GM18873 (cell line): ENCODE results near the gene EFS.

Source experiments
- ATAC-seq: cut with Tn5 transposase; IDR thresholded peaks from one replicate; pipeline ENCODE4 v1.9.1; 2021; ENCODE audit warnings: mild to moderate bottlenecking, moderate library complexity, moderate number of reproducible peaks; ENCODE audit not compliant: unreplicated experiment, low FRiP score

The EFS gene, protein sequence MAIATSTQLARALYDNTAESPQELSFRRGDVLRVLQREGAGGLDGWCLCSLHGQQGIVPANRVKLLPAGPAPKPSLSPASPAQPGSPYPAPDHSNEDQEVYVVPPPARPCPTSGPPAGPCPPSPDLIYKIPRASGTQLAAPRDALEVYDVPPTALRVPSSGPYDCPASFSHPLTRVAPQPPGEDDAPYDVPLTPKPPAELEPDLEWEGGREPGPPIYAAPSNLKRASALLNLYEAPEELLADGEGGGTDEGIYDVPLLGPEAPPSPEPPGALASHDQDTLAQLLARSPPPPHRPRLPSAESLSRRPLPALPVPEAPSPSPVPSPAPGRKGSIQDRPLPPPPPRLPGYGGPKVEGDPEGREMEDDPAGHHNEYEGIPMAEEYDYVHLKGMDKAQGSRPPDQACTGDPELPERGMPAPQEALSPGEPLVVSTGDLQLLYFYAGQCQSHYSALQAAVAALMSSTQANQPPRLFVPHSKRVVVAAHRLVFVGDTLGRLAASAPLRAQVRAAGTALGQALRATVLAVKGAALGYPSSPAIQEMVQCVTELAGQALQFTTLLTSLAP

DNA sequence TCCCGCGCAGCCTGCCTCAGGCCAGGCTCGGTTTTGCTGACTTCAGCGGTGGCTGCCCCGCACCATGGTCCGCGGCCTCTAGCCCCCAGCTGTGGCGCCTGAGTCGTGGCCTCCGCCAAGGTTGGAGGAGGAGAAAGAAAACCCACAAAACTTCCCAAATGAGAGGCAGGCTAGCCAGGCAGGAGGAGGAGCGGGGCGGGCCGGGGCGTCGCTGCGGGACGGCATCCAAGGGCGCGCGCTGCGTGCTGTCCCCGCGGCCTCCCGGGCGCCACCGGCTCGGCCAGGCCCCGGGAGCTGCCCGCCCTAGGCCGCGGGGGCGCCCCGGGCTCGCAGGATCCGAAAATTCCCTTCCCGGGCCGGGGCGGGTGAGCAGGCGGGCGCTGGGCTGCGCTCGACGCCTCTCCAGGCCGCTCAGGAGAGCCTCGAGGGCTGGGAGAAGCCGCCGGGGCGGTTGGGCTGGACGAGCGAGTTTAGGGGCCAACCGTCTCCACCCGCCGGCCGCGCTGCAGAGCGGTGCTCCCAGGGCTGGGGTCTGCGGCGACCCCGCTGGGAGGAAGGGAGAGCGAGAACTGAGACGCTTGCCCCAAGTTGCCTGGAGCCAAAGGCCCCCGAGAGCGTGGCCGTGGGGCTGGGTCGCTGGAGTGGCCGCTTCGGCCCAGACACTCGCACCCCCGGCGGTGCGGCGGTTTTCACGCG is at the start of gene EFS:
TSS of gene EFS (minus strand) at position 137 of the 696 bp plus-strand sequence. CDS start 147 bp downstream, outside the sequence.
- no peak for ATAC-seq

DNA sequence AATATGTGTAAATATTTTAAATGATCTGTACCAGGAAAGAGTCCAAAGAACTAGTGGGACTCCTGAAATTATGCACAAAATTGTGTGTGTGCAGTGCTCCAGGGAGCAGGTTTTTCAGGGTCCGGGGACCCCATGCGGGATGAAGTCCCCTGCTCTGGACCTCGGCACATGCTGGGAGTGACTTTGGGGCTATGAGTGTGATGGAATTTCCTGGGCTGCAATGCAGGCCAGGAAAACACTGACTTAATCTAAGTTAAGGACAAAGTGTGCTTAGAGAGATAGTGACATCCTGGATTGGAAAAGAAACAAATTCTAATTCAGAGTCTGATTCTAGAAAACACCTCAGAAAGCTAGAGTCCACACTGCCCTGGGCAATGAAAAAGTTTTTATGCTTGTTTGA is 49.3 kb upstream of the EFS start:
- no peak for ATAC-seq

DNA sequence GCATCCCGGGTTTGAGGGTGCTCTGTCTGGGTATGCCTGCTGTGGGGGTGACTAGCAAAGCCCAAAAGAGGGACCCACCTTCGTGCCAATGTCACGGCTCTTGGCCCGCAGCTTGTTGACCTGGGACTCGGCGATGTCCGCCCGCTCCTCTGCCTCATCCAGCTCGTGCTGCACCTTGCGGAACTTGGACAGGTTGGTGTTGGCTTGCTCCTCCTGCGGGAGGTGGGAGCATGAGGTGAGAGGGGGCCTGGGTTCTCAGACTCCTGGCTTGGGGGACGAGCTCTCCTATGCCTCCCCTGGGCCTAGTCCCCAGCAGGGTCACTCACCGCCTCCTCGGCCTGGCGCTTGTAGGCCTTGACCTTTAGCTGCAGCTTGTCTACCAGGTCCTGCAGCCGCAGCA is 48.7 kb upstream of the EFS start:
- ATAC-seq, result no peak

DNA sequence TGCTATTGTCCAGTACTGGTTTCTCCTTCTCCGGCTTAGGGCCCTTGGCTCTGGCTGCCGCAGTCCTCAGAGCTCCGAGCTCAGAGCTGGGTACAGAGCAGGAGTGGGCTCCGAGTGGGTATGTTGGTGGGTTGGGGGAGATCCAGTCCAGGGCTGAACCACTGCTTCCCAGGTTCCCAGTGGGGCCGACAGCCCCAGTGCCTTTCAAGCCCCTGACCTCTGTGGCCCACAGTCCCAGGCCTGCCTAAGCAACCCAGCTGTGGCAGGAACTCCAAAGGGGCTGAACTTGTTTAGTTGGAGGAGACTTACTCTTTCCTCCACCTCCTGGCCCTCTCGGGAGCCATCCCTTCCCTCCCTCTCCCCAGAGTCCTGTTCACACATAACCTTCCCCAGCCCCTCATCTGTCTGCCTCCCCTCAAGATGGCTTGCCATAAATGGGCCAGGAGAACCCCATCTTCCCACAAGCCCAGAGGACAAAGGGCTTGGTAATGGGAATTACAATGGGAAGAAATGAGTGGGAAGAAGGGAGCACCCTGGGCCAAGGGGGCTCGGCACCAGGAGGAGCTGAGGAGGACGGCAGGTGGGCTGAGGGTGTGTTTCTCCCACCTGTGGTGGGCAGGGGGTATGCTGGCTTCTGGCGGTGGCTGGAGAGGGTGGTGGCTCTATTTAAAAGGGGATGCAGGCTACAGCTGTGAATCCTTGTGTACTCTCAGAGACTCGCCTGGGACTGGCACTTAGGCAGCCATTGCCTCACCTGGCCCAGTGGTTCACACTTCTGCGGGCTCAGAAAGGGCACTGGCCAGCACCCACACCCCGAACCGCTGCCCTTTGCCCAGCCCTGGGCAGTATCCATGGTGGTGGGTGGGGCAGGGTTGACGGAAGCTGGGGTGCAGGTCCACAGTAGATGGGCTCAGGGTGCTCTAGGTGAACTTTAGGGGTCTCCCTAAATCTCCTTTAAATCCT is 46.9 kb upstream of the EFS start:
- no peak for ATAC-seq

DNA sequence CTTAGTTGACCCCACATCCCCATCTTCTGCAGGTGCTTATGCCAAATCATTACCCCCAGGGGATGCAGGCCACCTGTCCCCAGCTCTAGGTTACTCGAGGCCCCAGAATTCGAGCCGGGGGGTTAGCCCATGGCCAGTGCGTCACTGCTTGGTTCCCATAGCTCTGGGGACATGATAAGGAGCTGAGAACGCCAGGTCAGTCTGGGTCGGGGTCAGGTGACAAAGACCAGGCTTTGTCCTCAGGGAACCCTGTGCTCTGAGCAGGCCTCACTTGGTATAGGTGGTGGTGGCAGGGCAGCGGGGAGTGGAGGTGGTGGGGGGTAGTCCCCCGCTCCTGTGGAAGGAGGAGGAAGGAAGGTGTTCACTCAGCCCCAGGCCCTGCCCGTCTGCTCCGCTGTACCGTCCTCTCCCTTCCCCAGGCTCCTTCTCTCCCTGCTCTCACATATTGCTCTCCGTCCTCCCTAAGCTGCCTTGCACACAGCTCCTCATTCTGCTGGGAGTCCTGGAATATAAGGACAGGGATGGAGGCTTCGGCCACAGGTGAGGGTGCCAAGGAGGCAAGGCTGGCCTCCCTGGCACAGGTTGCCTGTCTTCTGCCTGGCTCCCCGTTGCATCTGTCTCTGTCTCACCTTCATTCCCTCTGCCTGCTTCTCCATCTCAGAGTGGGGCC is 45.1 kb upstream of the EFS start:
- ATAC-seq, result no peak

DNA sequence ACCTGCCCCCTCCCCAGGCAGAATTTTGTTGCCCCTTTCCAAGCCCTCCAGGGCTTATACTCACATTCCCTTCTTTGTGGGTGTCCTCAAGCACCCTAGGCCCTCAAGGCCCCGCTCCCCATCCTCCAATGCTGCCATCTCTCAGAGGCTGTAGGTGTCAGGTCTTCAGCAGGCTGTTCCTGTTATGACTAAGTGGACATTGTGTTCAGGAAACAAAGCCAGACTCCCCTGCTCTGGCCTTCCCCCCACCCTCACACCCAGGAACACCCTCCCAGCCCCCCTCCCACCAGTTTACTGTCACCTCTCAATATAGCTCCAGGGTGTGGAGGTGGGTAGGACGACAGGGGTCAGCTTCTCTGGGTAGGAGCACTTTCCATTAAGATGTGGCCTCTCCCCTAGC is 44.5 kb upstream of the EFS start:
- no peak for ATAC-seq

DNA sequence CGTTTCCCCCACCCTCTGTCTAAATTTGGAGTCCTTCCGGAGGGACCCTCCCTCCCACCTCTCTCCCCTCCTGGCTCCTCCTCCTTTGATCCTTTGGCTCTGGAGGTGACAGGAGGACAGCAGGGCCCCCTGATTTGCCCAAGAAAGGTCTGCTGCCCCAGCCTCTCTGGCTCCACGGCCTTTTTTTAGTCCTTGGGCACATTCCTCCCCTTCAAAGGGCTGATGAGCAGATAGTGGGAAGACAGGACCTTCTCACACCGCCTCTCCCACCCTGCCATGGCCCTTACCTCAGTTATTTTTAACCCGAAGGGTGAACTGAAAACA is 43.3 kb upstream of the EFS start:
- ATAC-seq, result no peak

DNA sequence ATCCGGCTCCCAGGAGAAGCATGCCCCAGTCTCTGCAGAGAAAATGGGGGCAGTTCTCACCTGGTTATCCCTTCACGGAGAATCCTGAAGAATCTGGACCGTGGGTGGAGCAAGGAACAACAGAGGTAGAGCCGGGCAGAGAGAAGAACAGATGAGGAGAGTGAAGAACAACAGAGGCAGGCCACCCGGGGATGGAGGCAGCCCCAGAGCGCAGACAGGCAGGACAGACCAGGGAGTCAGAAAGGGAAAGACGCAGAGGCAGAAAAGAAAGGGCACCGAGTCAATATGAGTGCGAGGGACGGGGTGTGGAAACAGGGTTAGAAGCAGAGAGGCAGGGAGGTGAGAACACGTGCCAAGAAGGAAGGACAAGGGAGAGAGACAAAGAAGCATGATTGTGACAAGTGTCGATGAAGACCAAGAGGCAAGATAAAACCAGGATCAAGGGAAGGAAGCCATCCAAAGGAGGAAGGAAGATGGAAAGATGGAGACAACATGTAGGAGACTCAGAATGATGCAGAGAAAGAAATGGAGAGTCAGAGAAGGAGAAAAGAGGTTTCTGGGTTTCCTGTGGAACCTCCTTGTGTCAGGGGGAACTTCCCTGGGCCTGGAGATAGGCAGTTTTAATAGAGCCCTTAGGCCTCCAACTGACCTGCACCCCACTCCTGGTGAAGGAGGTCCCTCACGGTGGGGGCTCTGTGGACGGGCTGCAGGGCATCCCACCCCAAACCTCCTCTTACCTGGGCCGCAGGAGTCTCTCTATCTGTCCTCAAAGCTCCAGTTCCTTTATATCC is 42.7 kb upstream of the EFS start, which contains the start of gene MYH6:
TSS of gene MYH6 (minus strand) at position 758 of the 791 bp plus-strand sequence. CDS start 1,050 bp downstream, outside the sequence.
- ATAC-seq, result no peak

DNA sequence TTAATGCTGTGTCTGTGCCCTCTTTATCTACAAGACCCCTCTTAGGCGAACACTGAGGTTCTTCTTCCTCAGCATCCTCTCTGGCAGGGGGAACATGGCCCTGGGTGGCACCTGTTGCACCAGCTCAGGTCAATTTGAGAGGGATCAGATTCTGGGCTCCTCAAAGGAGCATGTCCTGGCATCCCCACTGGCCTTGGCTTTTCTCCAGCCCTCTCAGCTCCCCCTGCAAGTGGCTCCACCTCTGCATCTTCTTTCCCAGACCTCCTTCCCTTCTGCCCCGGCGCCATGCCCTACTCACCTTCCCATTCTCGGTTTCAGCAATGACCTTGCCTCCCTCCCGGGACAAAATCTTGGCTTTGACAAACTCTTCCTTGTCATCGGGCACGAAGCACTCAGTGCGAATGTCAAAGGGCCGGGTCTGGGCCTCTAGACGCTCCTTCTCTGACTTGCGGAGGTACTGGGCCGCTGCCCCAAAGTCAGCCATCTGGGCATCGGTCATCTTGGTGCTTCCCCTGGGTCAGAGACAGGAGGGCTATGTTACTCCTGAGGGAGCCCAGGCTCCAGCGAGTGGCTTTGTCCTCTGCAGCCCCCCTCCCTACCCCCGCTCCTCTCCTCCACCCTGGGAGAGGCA is 41.9 kb upstream of the EFS start:
- no peak for ATAC-seq

DNA sequence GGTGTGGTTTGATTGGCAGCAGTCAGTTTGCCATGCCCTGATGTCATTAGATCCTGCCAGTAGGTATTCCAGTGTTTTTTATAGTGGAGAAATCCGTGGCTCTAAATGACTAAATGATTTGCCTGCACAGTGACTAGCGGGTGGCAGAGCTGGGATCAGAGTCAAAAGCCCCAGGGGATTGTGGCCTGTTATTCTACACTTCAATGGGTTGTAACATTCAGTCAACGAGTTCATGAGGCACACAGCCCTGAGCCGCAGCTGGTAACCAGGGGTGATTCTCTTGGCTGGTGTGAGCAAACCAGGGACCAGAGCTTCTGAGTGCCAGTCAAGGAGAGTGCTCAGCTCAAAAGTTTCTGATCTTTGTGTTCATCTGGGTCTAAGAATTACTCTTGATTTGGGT is 41.3 kb upstream of the EFS start:
- no peak for ATAC-seq

DNA sequence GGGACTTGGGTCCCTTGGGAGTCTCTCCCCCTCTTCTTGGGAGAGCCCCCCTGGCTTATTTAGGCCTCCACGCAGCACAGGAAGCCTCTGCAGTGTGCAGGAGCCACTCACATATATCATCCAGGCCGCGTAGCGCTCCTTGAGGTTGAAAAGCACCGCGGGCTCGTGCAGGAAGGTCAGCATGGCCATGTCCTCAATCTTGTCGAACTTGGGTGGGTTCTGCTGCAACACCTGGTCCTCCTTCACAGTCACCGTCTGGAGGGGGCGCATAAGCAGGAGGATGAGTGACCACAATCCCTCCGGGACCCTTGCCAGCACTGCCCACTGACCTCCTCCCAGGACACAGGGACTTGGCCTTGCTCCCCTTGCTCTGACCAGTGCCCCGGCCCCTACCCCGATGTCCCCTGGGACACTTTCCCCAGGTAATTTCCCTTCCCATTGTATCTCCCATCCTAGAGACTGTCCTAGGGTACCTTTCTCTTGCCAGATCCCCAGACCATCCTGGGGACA is 40.6 kb upstream of the EFS start:
- no peak for ATAC-seq

DNA sequence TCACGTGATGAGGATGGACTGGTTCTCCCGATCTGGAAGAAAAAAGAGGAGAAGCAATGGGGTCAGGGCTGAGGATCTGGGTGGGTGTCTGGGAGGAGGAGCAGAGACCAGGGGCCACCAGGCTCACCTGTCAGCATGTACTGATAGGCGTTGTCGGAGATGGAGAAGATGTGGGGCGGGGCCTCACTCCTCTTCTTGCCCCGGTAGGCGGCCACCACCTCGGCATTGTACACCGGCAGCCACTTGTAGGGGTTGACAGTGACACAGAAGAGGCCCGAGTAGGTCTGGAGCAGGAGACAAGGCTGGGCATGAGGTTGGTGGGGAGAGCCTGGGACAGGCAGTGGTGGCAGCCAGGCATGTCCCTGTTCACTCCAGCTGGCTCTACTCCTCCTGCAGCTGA is 40.1 kb upstream of the EFS start:
- ATAC-seq, result no peak

DNA sequence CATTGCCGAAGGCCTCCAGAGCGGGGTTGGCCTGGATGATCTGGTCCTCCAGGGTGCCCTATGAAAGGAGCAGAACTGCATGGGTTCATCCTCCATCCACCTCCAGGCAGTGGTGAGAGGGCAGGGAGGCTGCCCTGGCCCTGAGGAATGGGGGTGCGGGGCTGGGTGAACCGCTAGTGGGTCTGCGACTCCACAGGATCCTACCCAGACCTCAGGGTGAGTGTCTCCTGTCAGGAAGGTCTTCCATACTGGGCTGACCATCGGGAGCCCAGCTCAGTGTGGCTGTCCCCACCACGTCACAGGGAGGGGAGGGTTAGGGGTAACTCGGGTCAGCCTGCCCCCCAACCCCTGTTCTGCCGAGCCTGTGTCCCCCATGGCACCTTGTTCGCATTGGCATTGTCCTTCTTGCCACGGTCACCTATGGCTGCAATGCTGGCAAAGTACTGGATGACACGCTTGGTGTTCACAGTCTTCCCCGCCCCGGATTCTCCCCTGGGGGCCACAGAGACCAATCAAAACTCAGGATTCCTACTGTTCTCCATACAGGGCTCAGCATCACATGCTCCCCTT is 39.4 kb upstream of the EFS start:
- no peak for ATAC-seq

DNA sequence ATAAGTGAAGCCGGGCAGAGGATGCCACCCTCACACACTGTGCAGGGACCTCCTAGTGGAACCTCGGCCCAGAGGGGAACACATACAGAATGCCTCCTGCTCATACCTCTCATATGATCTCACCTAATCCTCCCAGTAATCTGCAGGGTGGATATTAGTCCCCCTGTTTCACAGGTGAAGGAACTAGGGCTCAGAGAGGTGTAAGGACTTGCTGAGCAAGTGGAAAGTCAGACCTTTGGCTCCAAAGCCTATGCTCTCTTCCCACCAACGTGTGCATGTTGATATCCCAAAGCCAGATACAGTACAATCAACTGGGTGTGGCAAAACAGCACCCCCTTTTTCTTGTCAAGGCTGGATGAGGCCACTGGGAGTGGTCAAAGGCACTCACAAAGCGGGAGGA is 38.9 kb upstream of the EFS start:
- ATAC-seq, result no peak

DNA sequence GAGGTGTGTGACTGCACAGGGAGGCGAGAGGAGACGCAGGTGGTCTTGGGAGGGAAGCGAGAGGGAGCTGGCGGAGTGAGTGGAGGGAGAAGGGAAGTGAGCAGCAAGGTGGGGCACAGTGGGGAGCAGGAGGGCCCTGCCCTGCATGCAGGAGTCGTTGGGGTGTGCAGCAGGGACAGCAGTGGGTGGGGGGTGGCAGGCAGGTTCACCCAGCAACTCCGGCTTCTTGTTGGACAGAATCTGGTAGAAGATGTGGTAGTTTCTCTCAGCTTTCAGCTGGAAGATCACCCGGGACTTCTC is 38.1 kb upstream of the EFS start:
- ATAC-seq, result no peak

DNA sequence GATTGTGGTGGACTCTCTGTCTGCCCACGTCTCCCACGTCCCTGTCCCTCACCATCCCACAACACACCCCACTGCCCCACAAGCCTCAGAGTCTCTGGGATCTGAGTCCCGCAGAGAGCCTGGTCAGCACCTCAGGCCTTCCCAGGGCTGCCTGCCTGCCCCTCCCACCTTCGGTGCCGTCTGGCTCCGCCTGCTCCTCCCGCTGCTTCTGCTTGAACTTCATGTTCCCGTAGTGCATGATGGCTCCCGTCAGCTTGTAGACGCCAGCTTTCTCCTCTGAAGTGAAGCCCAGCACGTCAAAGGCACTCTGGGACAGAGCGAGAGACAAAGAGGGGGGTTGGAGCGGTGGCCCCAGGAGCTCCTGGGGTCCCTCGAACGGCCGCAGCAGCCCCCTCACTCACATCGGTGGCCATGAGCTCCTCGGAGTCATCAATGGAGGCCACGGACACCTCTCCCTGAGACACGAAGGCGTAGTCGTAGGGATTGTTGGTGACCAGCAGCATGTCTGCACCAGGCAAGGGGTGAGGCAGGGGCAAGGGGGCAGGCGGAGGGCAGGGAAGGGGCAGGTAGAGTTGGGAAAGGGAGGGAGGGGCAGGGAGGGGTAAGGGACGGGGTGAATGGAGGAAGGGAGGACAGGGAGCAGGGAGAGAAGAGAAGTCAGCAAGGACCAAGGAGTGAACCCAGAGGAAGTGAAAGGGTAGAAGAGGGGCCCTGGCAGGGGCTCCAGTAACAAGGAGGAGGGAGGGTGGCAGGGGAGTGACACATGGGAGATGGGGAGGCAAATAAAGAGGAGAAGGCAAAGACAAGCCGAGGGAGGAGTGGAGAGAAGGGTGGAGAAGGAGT is 37.5 kb upstream of the EFS start:
- ATAC-seq, result no peak

DNA sequence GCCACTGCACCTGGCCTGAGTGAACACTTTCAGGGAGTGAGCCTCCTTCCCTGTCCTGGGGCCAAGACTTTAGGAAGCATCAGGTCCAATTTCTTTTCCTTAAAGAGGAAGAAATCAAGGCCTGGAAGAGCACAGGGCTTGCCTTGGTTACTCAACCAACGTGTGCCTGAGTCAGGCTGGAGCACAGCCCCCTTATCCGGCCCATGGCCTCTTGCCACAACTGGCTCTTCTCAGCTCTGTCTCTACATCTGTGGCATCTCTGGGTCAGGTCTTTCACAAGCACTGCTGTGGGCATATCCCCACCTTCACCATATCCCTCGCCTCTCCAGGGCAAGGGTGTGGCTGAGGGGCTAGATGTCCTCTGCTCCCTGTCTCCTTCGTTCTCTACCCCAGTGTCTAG is 36.3 kb upstream of the EFS start:
- ATAC-seq, result no peak
